Gastroesophageal sphincter (tissue), 3 donors: ENCODE data around the gene PLXDC1.

Experiments
- POLR2A ChIP-seq, 2 donors: fragments of 450-650 bp; IDR thresholded peaks; one replicate each; pipeline ENCODE4 v1.6.1; 2017; ENCODE audit warnings: antibody characterized with exemption in 2 of 2, mild to moderate bottlenecking in 2 of 2, moderate library complexity in 1 of 2
- TF ChIP-seq, protein P1 (sequence below), 4 experiments: fragments of 200-600 bp in 2 of 4; fragments of 450-650 bp in 2 of 4; sonication (generic) in 1 of 4; IDR thresholded peaks; one replicate each; pipeline ENCODE4 v1.5.1; 2017 to 2019; ENCODE audit warnings: antibody characterized with exemption in 4 of 4, mild to moderate bottlenecking in 2 of 4, moderate library complexity in 2 of 4

- TF ChIP-seq, protein P1, sequence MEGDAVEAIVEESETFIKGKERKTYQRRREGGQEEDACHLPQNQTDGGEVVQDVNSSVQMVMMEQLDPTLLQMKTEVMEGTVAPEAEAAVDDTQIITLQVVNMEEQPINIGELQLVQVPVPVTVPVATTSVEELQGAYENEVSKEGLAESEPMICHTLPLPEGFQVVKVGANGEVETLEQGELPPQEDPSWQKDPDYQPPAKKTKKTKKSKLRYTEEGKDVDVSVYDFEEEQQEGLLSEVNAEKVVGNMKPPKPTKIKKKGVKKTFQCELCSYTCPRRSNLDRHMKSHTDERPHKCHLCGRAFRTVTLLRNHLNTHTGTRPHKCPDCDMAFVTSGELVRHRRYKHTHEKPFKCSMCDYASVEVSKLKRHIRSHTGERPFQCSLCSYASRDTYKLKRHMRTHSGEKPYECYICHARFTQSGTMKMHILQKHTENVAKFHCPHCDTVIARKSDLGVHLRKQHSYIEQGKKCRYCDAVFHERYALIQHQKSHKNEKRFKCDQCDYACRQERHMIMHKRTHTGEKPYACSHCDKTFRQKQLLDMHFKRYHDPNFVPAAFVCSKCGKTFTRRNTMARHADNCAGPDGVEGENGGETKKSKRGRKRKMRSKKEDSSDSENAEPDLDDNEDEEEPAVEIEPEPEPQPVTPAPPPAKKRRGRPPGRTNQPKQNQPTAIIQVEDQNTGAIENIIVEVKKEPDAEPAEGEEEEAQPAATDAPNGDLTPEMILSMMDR (IDR thresholded peaks at IDR 0.05) = no peak
- no peak for TF ChIP-seq POLR2A (IDR thresholded peaks at IDR 0.05)
Observed at GRCh38 chr17:39158623-39159022, 7.2 kb upstream of the PLXDC1 start.
